ENCODE data around the gene PIK3C3.

The PIK3C3 gene

DNA sequence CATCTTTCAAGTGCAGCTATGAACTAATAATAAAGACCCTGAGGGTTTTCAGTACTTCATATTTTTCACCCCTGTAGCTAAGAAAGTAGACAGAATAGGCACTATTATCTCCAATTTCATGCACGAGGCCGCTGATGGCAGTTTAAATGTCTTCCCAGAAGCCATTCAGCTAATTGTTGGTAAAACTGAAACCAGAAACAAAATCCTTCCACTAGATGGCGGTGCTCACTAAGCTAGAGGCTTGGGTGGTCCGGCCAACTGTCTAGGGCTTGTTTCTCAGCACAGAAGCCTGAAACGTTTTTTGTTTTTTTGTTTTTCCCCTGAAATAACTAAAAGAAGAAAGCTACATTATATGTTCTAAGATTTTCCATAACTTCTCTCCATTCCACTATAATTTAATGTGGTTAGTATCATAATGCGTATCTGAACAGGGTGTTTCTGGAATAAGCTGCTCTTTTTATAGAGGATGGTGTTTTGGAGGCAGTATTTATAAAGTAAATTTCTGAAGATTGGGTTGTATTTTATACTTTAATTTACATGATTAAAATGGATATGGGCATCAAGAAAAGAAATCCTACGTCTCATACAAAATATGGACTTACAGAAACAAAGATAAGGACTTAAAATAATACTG, 159.4 kb downstream of the PIK3C3 start:
- TF ChIP-seq, protein P1, sequence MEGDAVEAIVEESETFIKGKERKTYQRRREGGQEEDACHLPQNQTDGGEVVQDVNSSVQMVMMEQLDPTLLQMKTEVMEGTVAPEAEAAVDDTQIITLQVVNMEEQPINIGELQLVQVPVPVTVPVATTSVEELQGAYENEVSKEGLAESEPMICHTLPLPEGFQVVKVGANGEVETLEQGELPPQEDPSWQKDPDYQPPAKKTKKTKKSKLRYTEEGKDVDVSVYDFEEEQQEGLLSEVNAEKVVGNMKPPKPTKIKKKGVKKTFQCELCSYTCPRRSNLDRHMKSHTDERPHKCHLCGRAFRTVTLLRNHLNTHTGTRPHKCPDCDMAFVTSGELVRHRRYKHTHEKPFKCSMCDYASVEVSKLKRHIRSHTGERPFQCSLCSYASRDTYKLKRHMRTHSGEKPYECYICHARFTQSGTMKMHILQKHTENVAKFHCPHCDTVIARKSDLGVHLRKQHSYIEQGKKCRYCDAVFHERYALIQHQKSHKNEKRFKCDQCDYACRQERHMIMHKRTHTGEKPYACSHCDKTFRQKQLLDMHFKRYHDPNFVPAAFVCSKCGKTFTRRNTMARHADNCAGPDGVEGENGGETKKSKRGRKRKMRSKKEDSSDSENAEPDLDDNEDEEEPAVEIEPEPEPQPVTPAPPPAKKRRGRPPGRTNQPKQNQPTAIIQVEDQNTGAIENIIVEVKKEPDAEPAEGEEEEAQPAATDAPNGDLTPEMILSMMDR (IDR thresholded peaks at IDR 0.05; ENCODE audit: low read depth, low read length, missing control alignments) = peak; percentile 77
- no peak overlapping the region for H3K4me3 ChIP-seq (replicated peaks; ENCODE audit: low read depth, low read length)
- DNase-seq (ENCODE audit: extremely low read depth, low read depth) = peak; percentile 76

DNA sequence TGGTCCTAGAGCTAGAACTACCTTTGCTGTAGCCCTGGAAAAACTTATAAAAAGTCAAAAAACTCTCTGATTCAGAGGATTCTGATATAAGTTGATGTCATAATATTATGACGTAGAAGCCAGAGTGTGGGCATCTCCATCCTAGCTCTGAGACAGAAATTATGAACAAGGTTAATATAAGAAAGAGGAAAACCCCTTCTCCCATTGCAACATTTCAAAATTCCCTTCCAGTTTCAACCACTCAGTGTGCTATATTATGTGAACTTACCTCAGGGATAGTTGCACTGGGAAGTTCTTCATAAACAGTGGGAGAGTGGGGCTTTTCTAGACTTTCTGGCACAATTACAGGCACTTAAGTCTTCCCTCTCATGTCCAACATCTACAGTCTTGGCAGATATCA, 171.6 kb downstream of the PIK3C3 start:
- no peak overlapping the region for H3K4me3 ChIP-seq (replicated peaks; ENCODE audit: low read depth, low read length)
- DNase-seq (ENCODE audit: extremely low read depth, low read depth) = no peak

DNA sequence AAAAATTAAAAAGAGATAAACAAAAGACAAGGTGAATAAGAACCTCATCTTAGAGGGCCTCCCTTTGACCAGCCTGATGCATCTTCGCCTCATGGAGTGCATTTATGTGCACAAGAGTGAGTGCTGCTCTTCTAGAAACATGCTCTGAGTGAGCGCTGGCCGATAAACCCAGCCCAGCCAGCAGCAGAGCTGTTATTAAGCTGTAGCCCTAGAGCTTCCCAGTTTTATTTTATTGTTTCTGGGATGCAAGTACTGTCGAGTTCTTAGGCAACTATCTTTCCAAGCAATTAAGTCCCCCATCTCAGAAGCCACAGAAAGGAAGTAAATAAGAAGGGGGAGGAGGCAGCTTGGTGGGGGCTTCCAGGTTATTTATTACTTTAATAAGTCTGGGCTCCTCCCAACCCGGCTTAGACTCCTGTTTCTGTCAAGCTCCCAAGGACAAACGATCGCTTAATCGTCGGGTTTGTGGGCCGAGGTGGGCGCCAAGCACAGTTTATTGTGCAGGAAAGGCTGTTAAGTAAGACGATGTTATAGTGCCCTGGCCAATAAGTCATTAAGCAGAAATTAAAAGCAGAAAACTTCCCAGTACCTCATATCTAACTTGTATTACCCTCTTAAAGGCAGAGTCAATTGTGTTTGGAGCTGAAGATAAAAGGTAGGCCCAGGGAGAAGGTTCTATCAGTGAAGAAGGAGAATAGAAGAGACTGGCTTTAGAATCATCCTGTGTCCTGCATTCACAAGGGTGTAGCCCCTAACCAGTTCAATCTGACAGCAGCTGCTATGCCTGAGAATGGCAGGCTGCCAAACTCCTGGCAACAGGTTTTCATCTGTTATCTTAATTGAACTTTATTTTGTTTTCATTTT, 176.3 kb downstream of the PIK3C3 start:
- DNase-seq (ENCODE audit: extremely low read depth, low read depth) = no peak
- TF ChIP-seq, protein P1 (IDR thresholded peaks at IDR 0.05; ENCODE audit: low read depth, low read length, missing control alignments) = no peak
- no peak overlapping the region for H3K4me3 ChIP-seq (replicated peaks; ENCODE audit: low read depth, low read length)

More for the DNA sequence above, 171.6 kb downstream of the PIK3C3 start:
- TF ChIP-seq, protein P1 (IDR thresholded peaks at IDR 0.05; ENCODE audit: low read depth, low read length, missing control alignments) = no peak

DNA sequence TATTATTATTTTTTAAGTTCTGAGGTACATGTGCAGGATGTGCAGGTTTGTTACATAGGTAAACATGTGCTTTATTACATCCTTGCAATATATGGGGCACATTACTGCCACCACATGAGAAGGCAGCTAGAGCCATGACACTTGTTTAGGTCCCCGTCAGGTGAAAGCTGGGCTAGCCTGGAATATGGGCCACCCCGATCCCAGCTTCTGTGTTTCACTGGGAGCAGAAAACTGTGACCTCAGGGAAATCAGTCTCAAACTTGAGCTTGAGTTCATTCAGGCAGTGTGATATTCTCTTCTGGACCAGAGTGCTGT, 176.9 kb downstream of the PIK3C3 start:
- H3K4me3 ChIP-seq (replicated peaks; ENCODE audit: low read depth, low read length) = no peak overlapping the region
- TF ChIP-seq, protein P1 (IDR thresholded peaks at IDR 0.05; ENCODE audit: low read depth, low read length, missing control alignments) = no peak
- DNase-seq (ENCODE audit: extremely low read depth, low read depth) = no peak
